H1 (cell line): ENCODE data around the gene ITGA5.

Experiments used
- BRCA1 ChIP-seq: IDR thresholded peaks from 2 replicates; pipeline ENCODE4 v1.6.1; 2012; ENCODE audit warnings: low read depth, low read length, improper control_type of control experiment
- CEBPB ChIP-seq: IDR thresholded peaks from 2 replicates; pipeline ENCODE4 v1.6.1; 2012; ENCODE audit warnings: low read depth, low read length
- CHD1 ChIP-seq: IDR thresholded peaks from 2 replicates; pipeline ENCODE4 v1.6.1; 2012; ENCODE audit warnings: low read depth, low read length, improper control_type of control experiment
- GABPA ChIP-seq: IDR thresholded peaks from 2 replicates; pipeline ENCODE4 v1.6.1; 2011; ENCODE audit warnings: mild to moderate bottlenecking, low read length, moderate library complexity, borderline replicate concordance; ENCODE audit not compliant: insufficient read depth
- KDM1A ChIP-seq: fragments of 200-600, 300-600 bp; sonication (generic); IDR thresholded peaks from 2 replicates; pipeline ENCODE4 v1.7.1; 2016; ENCODE audit warnings: mild to moderate bottlenecking, low read length, borderline replicate concordance
- POLR2A ChIP-seq, 2 experiments: IDR thresholded peaks; 1 replicate in 1 of 2; 2 replicates in 1 of 2; pipeline ENCODE4 v1.6.1; 2011; ENCODE audit warnings: low read depth in 2 of 2, low read length in 2 of 2, mild to moderate bottlenecking in 2 of 2; ENCODE audit errors: control extremely low read depth in 1 of 2
- POLR2AphosphoS5 ChIP-seq: IDR thresholded peaks from 2 replicates; pipeline ENCODE4 v1.6.1; 2011; ENCODE audit warnings: low read depth, low read length
- RFX5 ChIP-seq: IDR thresholded peaks from 2 replicates; pipeline ENCODE4 v1.6.1; 2011; ENCODE audit warnings: low read depth, low read length, improper control_type of control experiment, borderline replicate concordance
- SIRT6 ChIP-seq: IDR thresholded peaks from one replicate; pipeline ENCODE4 v1.7.1; 2012; ENCODE audit warnings: low read length, inconsistent platforms
- TF ChIP-seq, protein P1 (sequence below), 3 experiments: IDR thresholded peaks; 1 replicate in 2 of 3; 2 replicates in 1 of 3; pipeline versions ENCODE4 v1.5.1 to v1.6.1; 2011; ENCODE audit warnings: low read length in 3 of 3, mild to moderate bottlenecking in 3 of 3, inconsistent platforms in 2 of 3, low read depth in 1 of 3, moderate library complexity in 1 of 3; ENCODE audit not compliant: insufficient read depth in 1 of 3; ENCODE audit errors: control extremely low read depth in 1 of 3
- TF ChIP-seq, protein P2 (sequence below): IDR thresholded peaks from 2 replicates; pipeline ENCODE4 v1.6.1; 2012; ENCODE audit warnings: low read length, inconsistent platforms

DNA sequence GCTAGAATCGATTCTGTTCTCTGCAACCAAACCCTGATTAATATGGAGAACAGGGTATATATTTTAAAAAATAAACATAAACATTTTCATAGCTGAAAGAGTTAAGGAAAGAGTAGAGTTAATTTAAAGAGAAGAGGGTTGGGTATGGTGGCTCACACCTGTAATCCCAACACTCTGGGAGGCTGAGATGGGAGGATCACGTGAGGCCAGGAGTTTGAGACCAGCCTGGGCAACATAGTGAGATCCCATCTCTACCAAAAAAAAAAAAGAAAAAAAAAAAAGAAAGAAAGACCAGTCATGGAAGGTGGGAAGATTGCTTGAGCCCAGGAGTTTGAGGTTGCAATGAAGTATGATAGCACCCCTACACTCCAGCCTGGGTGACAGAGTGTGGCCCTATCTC is 28.9 kb upstream of the ITGA5 start:
- TF ChIP-seq SIRT6, result no peak
- no peak for TF ChIP-seq POLR2A (IDR thresholded peaks at IDR 0.05; ENCODE audit: control extremely low read depth in 1 of 2, low read depth in 2 of 2, low read length in 2 of 2)
- TF ChIP-seq, protein P1, sequence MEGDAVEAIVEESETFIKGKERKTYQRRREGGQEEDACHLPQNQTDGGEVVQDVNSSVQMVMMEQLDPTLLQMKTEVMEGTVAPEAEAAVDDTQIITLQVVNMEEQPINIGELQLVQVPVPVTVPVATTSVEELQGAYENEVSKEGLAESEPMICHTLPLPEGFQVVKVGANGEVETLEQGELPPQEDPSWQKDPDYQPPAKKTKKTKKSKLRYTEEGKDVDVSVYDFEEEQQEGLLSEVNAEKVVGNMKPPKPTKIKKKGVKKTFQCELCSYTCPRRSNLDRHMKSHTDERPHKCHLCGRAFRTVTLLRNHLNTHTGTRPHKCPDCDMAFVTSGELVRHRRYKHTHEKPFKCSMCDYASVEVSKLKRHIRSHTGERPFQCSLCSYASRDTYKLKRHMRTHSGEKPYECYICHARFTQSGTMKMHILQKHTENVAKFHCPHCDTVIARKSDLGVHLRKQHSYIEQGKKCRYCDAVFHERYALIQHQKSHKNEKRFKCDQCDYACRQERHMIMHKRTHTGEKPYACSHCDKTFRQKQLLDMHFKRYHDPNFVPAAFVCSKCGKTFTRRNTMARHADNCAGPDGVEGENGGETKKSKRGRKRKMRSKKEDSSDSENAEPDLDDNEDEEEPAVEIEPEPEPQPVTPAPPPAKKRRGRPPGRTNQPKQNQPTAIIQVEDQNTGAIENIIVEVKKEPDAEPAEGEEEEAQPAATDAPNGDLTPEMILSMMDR (IDR thresholded peaks at IDR 0.05; ENCODE audit: control extremely low read depth in 1 of 3, insufficient read depth in 1 of 3, low read depth in 1 of 3, low read length in 3 of 3), result no peak
- TF ChIP-seq, protein P2, sequence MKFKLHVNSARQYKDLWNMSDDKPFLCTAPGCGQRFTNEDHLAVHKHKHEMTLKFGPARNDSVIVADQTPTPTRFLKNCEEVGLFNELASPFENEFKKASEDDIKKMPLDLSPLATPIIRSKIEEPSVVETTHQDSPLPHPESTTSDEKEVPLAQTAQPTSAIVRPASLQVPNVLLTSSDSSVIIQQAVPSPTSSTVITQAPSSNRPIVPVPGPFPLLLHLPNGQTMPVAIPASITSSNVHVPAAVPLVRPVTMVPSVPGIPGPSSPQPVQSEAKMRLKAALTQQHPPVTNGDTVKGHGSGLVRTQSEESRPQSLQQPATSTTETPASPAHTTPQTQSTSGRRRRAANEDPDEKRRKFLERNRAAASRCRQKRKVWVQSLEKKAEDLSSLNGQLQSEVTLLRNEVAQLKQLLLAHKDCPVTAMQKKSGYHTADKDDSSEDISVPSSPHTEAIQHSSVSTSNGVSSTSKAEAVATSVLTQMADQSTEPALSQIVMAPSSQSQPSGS, result no peak
- no peak for TF ChIP-seq GABPA
- TF ChIP-seq CHD1, result no peak
- no peak for TF ChIP-seq KDM1A
- TF ChIP-seq BRCA1, result no peak
- no peak for TF ChIP-seq RFX5
- no peak for TF ChIP-seq CEBPB
- TF ChIP-seq POLR2AphosphoS5, result no peak
